Panc1 (cell line): ENCODE data around the gene NDUFV2. TPM values are rescaled to one million over a fixed set of nuclear protein-coding genes. Genes with fewer than 3 reads are reported as not detected.

Experiments used
- ATAC-seq: fragments of 200-7000 bp; cut with Tn5 transposase; 2 replicates; pipeline ENCODE4 v1.9.1; 2020; ENCODE audit warnings: mild to moderate bottlenecking, moderate library complexity
- BruUV-seq: library from RNA; stranded (reverse); fragments of 400-500 nt; replicated peaks from 2 replicates; lab custom pipeline; 2021; lab: Mats Ljungman, UMichigan
- CTCF ChIA-PET: fragments of 300-600 bp; sonication (Branson Sonifier 250); formaldehyde crosslinking; loops from one replicate; lab custom pipeline; 2022; ENCODE audit warnings: antibody characterized with exemption; lab: Charles Lee
- POLR2A ChIA-PET: fragments of 300-600 bp; sonication (Branson Sonifier 250); formaldehyde crosslinking; loops from one replicate; lab custom pipeline; 2022; ENCODE audit warnings: antibody characterized with exemption; lab: Charles Lee
- DNase-seq: peaks from one replicate; pipeline ENCODE4 v3.0.0-alpha.2; 2010; ENCODE audit warnings: low read depth, low spot score
- H3K27ac ChIP-seq: 2 replicates; pipeline ENCODE4 v1.5.1; 2011; ENCODE audit warnings: mild to moderate bottlenecking, low read length, inconsistent platforms
- H3K27me3 ChIP-seq: fragments of 200-500 bp; sonication (Bioruptor generic); 2 replicates; pipeline ENCODE4 v1.6.0; 2014; ENCODE audit warnings: low read length, inconsistent platforms; ENCODE audit not compliant: control insufficient read depth, insufficient read depth
- H3K36me3 ChIP-seq: fragments of 200-500 bp; sonication (Bioruptor generic); 2 replicates; pipeline ENCODE4 v1.5.1; 2014; ENCODE audit warnings: inconsistent platforms, mild to moderate bottlenecking, low read length, moderate library complexity; ENCODE audit not compliant: control insufficient read depth, insufficient read depth
- H3K4me1 ChIP-seq: 2 replicates; pipeline ENCODE4 v1.5.1; 2011; ENCODE audit warnings: inconsistent platforms, mild to moderate bottlenecking, low read length, moderate library complexity; ENCODE audit not compliant: control insufficient read depth, insufficient read depth
- H3K4me3 ChIP-seq, 2 experiments: 2 replicates each; pipeline ENCODE4 v1.5.1; 2011 to 2012; ENCODE audit warnings: low read depth in 2 of 2, low read length in 2 of 2, mild to moderate bottlenecking in 2 of 2, inconsistent platforms in 1 of 2, moderate library complexity in 1 of 2
- H3K9me3 ChIP-seq: fragments of 200-500 bp; sonication (Bioruptor generic); 2 replicates; pipeline ENCODE4 v1.5.1; 2014; ENCODE audit warnings: low read depth, mild to moderate bottlenecking, inconsistent platforms, low read length, moderate library complexity; ENCODE audit not compliant: control insufficient read depth, insufficient read depth
- POLR2AphosphoS5 ChIP-seq: IDR thresholded peaks from 2 replicates; pipeline ENCODE4 v1.6.1; 2012; ENCODE audit warnings: mild to moderate bottlenecking, low read depth, low read length, moderate library complexity
- SIN3A ChIP-seq: IDR thresholded peaks from 2 replicates; pipeline ENCODE4 v1.6.1; 2012; ENCODE audit warnings: low read depth, mild to moderate bottlenecking, low read length, moderate library complexity, borderline replicate concordance; ENCODE audit not compliant: insufficient read depth
- TCF7L2 ChIP-seq: IDR thresholded peaks from 2 replicates; pipeline ENCODE4 v1.6.1; 2011; ENCODE audit warnings: mild to moderate bottlenecking, low read depth, low read length, inconsistent platforms
- in situ Hi-C: cut with HindIII; loops from 2 replicates; pipeline ENCODE4 v1.10.0; 2016; ENCODE audit warnings: low sequenced_read_pairs, low pct_unique_long_range_greater_than_20kb
- intact Hi-C: fragments of 100-400 bp; cut with micrococcal nuclease; formaldehyde crosslinking; loops from one replicate; pipeline ENCODE4 v1.10.0; 2022; ENCODE audit not compliant: unreplicated experiment
- total RNA-seq: library from RNA; stranded (reverse); gene quantifications from one replicate; pipeline ENCODE4 v1.2.1, GENCODE V29; 2021; ENCODE audit not compliant: unreplicated experiment
- TF ChIP-seq, protein P1 (sequence below): fragments of 450-650 bp; IDR thresholded peaks from 2 replicates; pipeline ENCODE4 v1.5.1; 2017; ENCODE audit warnings: mild to moderate bottlenecking
- TF ChIP-seq, protein P2 (sequence below), 2 experiments: IDR thresholded peaks; 2 replicates each; pipeline ENCODE4 v1.6.1; 2011 to 2012; ENCODE audit warnings: low read depth in 2 of 2, control low read depth in 1 of 2, low read length in 1 of 2, mild to moderate bottlenecking in 1 of 2, moderate library complexity in 1 of 2; ENCODE audit not compliant: insufficient read depth in 1 of 2

NDUFV2 gene
- total RNA-seq, 1 experiment from 2014 or later = 157 TPM

DNA sequence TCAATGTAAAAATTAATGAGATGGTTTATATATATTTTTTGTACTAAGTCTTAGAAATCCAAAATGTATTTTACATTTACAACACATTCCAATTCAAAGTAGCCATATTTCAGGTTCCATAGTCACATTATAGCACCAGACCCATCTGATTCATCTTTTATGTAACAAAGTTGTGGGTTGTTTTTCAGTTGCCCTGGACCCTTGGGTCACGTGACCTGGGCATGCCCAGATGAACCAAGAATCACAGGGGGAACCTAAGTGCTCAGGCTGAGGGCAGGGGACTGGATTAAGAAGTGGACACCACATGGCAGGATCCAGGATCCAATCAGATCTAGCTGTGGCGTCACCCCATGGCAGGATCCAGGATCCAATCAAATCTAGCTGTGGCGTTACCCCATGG lies 44.9 kb upstream of the NDUFV2 start:
- H3K27me3 ChIP-seq = no peaks in the 10 kb centered on the region
- no peak overlapping the region for H3K27ac ChIP-seq
- no peak for ATAC-seq
- no peaks in the 10 kb centered on the region for H3K36me3 ChIP-seq
- peaks cover 4% of the 10 kb centered on the region; the same call in 1 of the 2 replicates for H3K9me3 ChIP-seq
- DNase-seq = no peak
- intact Hi-C loops = no loop called here
- in situ Hi-C loops = no loop called here
- H3K4me3 ChIP-seq = no peak overlapping the region
- peaks cover 6% of the 10 kb centered on the region; the same call in 1 of the 2 replicates for H3K4me1 ChIP-seq
- ChIA-PET CTCF (no interaction called here), POLR2A (no interaction called here)
- no TSS peak for BruUV-seq
- no peak for TF ChIP-seq TCF7L2
- TF ChIP-seq POLR2AphosphoS5 = no peak
- no peak for TF ChIP-seq SIN3A
- TF ChIP-seq, protein P1, sequence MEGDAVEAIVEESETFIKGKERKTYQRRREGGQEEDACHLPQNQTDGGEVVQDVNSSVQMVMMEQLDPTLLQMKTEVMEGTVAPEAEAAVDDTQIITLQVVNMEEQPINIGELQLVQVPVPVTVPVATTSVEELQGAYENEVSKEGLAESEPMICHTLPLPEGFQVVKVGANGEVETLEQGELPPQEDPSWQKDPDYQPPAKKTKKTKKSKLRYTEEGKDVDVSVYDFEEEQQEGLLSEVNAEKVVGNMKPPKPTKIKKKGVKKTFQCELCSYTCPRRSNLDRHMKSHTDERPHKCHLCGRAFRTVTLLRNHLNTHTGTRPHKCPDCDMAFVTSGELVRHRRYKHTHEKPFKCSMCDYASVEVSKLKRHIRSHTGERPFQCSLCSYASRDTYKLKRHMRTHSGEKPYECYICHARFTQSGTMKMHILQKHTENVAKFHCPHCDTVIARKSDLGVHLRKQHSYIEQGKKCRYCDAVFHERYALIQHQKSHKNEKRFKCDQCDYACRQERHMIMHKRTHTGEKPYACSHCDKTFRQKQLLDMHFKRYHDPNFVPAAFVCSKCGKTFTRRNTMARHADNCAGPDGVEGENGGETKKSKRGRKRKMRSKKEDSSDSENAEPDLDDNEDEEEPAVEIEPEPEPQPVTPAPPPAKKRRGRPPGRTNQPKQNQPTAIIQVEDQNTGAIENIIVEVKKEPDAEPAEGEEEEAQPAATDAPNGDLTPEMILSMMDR = no peak
- TF ChIP-seq, protein P2, sequence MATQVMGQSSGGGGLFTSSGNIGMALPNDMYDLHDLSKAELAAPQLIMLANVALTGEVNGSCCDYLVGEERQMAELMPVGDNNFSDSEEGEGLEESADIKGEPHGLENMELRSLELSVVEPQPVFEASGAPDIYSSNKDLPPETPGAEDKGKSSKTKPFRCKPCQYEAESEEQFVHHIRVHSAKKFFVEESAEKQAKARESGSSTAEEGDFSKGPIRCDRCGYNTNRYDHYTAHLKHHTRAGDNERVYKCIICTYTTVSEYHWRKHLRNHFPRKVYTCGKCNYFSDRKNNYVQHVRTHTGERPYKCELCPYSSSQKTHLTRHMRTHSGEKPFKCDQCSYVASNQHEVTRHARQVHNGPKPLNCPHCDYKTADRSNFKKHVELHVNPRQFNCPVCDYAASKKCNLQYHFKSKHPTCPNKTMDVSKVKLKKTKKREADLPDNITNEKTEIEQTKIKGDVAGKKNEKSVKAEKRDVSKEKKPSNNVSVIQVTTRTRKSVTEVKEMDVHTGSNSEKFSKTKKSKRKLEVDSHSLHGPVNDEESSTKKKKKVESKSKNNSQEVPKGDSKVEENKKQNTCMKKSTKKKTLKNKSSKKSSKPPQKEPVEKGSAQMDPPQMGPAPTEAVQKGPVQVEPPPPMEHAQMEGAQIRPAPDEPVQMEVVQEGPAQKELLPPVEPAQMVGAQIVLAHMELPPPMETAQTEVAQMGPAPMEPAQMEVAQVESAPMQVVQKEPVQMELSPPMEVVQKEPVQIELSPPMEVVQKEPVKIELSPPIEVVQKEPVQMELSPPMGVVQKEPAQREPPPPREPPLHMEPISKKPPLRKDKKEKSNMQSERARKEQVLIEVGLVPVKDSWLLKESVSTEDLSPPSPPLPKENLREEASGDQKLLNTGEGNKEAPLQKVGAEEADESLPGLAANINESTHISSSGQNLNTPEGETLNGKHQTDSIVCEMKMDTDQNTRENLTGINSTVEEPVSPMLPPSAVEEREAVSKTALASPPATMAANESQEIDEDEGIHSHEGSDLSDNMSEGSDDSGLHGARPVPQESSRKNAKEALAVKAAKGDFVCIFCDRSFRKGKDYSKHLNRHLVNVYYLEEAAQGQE (IDR thresholded peaks at IDR 0.05; ENCODE audit: insufficient read depth in 1 of 2, low read depth in 2 of 2, low read length in 1 of 2) = no peak

DNA sequence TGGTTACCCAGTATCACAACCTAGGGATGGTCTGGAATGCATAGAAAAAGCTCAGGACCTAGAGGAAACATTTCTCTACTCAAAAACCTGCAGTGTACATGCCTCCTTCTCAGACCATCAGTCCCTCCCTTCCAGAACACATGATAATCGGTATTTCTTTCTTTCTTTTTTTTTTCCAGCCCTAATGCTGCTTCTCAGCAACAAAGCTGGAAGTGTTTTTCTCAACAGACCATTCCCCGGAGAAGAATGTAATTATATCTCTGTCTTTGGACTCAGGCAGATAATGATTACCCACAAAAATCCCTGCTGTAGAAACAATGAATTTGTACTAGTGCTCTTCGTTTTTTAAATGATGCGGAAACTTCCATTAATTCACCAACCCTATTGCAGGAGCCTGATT lies 44.1 kb upstream of the NDUFV2 start:
- no peaks in the 10 kb centered on the region for H3K27me3 ChIP-seq
- in situ Hi-C loops = no loop called here
- no peak for DNase-seq

More for the DNA sequence above, 44.1 kb upstream of the NDUFV2 start:
- Histone ChIP-seq H3K36me3 (no peaks in the 10 kb centered on the region), H3K4me3 (no peak overlapping the region), H3K4me1 (peaks cover 6% of the 10 kb centered on the region; the same call in 1 of the 2 replicates), H3K9me3 (no peaks in the 10 kb centered on the region), H3K27ac (no peak overlapping the region)
- ChIA-PET CTCF (no interaction called here), POLR2A (no interaction called here)
- no TSS peak for BruUV-seq
- intact Hi-C loops = no loop called here
- TF ChIP-seq, protein P2 (IDR thresholded peaks at IDR 0.05; ENCODE audit: insufficient read depth in 1 of 2, low read depth in 2 of 2, low read length in 1 of 2) = no peak
- TF ChIP-seq POLR2AphosphoS5 = no peak
- no peak for TF ChIP-seq TCF7L2
- TF ChIP-seq, protein P1 = no peak
- no peak for TF ChIP-seq SIN3A
- ATAC-seq = no peak
